ENCODE measurements around the gene TCHP. TPM values are rescaled to one million over a fixed set of nuclear protein-coding genes. Genes with fewer than 3 reads are reported as not detected.

TCHP gene
- total and polyA plus RNA-seq, 2 of the 13 experiments (the other 11 are each of a cell fraction or from before 2014, with no cell fraction given): 6.7 to 12.2 TPM

GRCh38 chr12:109855377-109855776, 44.7 kb upstream of the TCHP start (continued):
- no peak for TF ChIP-seq ZNF781 (CRISPR knock-in tag; IDR thresholded peaks at IDR 0.05; ENCODE audit: borderline replicate concordance, not compliant biosample characterization)

- intact Hi-C loops (cut with micrococcal nuclease; ENCODE audit: unreplicated experiment) (no loop called here), in situ Hi-C loops (cut with HindIII; ENCODE audit: extremely low pct_ligation_motif_present, low pct_unique_long_range_greater_than_20kb) (no loop called here)
- TF ChIP-seq ZNF629 (CRISPR knock-in tag; conservative IDR thresholded peaks at IDR 0.05) (peak; percentile 91), FLYWCH1 (CRISPR knock-in tag; IDR thresholded peaks at IDR 0.05) (no peak), CHD4 (IDR thresholded peaks at IDR 0.05; ENCODE audit: borderline replicate concordance, low read length) (0 out of 2 replicates have a peak, but pooled peaks have one; percentile 17), ZNF883 (CRISPR knock-in tag; IDR thresholded peaks at IDR 0.05; ENCODE audit: not compliant biosample characterization) (no peak), MATR3 (CRISPR knock-in tag; IDR thresholded peaks at IDR 0.05) (no peak)
- no TSS peak for BruUV-seq (replicated peaks)
- Histone ChIP-seq H2AFZ (ENCODE audit: low read length) (no peak overlapping the region), H3K27ac (ENCODE audit: extremely low read length, insufficient read depth, low read length) (no peak overlapping the region), H3K4me1 (ENCODE audit: insufficient read depth, low read length) (peaks cover 33% of the 10 kb centered on the region), H3K4me3 (replicated peaks in 1 of 3; ENCODE audit: insufficient read depth in 1 of 3, low read depth in 2 of 3, low read length in 3 of 3) (no peak overlapping the region), H3K36me3 (replicated peaks in 1 of 2; ENCODE audit: control insufficient read depth in 1 of 2, insufficient read depth in 2 of 2, low read length in 2 of 2) (no peaks in the 10 kb centered on the region), H3K27me3 (ENCODE audit: control insufficient read depth in 1 of 2, insufficient read depth in 2 of 2, low read length in 2 of 2) (no peaks in the 10 kb centered on the region), H3K79me2 (ENCODE audit: insufficient read depth, low read length) (no peaks in the 10 kb centered on the region), H3K9ac (ENCODE audit: insufficient read depth, low read depth, low read length) (no peak overlapping the region), H3K9me3 (ENCODE audit: low read length) (no peaks in the 10 kb centered on the region), H4K20me1 (ENCODE audit: insufficient read depth, low read length) (no peaks in the 10 kb centered on the region), H3K4me2 (ENCODE audit: low read depth, low read length) (no peak overlapping the region)
- DNase-seq (ENCODE audit: low spot score) (no peak), ATAC-seq (no peak), FAIRE-seq (no peak)
- ChIA-PET POLR2A (no interaction called here), CTCF (ENCODE audit: low intra/inter-chr PET ratio, low total read pairs) (no interaction called here)
- WGBS (ENCODE audit: low lambda C conversion rate): 94% methylated on average over 6 of the region's 6 CpGs
Observed at GRCh38 chr12:109857715-109858114, 42.4 kb upstream of the TCHP start.

GRCh38 chr12:109858764-109859163, 41.3 kb upstream of the TCHP start:
- Histone ChIP-seq H3K4me3 (replicated peaks in 1 of 3; ENCODE audit: insufficient read depth in 1 of 3, low read depth in 2 of 3, low read length in 3 of 3) (no peak overlapping the region), H2AFZ (ENCODE audit: low read length) (no peak overlapping the region), H3K36me3 (replicated peaks in 1 of 2; ENCODE audit: control insufficient read depth in 1 of 2, insufficient read depth in 2 of 2, low read length in 2 of 2) (no peaks in the 10 kb centered on the region), H3K27me3 (ENCODE audit: control insufficient read depth in 1 of 2, insufficient read depth in 2 of 2, low read length in 2 of 2) (no peaks in the 10 kb centered on the region), H3K9ac (ENCODE audit: insufficient read depth, low read depth, low read length) (no peak overlapping the region), H4K20me1 (ENCODE audit: insufficient read depth, low read length) (no peaks in the 10 kb centered on the region), H3K4me1 (ENCODE audit: insufficient read depth, low read length) (peaks cover 43% of the 10 kb centered on the region), H3K27ac (ENCODE audit: extremely low read length, insufficient read depth, low read length) (no peak overlapping the region), H3K4me2 (ENCODE audit: low read depth, low read length) (no peak overlapping the region), H3K79me2 (ENCODE audit: insufficient read depth, low read length) (no peaks in the 10 kb centered on the region), H3K9me3 (ENCODE audit: low read length) (no peaks in the 10 kb centered on the region)
- FAIRE-seq (no peak), DNase-seq (ENCODE audit: low spot score) (no peak), ATAC-seq (no peak)
- ChIA-PET POLR2A (no interaction called here), CTCF (ENCODE audit: low intra/inter-chr PET ratio, low total read pairs) (no interaction called here)
- 92% methylated on average over 5 of the region's 5 CpGs for WGBS (ENCODE audit: low lambda C conversion rate)
- BruUV-seq (replicated peaks): no TSS peak
- intact Hi-C loops (cut with micrococcal nuclease; ENCODE audit: unreplicated experiment) (no loop called here), in situ Hi-C loops (cut with HindIII; ENCODE audit: extremely low pct_ligation_motif_present, low pct_unique_long_range_greater_than_20kb) (no loop called here)
- no peak for TF ChIP-seq SKIL (CRISPR knock-in tag; IDR thresholded peaks at IDR 0.05; ENCODE audit: borderline replicate concordance)
- no peak for TF ChIP-seq MTF2 (CRISPR knock-in tag; IDR thresholded peaks at IDR 0.05; ENCODE audit: borderline replicate concordance)
- TF ChIP-seq BCL3 (CRISPR knock-in tag; IDR thresholded peaks at IDR 0.05): no peak
- no peak for TF ChIP-seq ZNF281 (CRISPR knock-in tag; IDR thresholded peaks at IDR 0.05; ENCODE audit: borderline replicate concordance)

All from HepG2 (cell line).